Activated CD4-positive, alpha-beta T cell treated with anti-CD3 and anti-CD28 coated beads, Interleukin-2, amount 50 U/mL, for 24 hours (primary cell): ENCODE measurements around the gene MED15.
"Not testable (repeated sequence)": the region's sequence is repeated elsewhere in the genome, so short reads cannot be mapped to it uniquely, and the experiment has no call there.

Source experiments
- DNase-seq, 2 donors: peaks; one replicate each; pipeline ENCODE4 v3.0.0-alpha.2; 2020; ENCODE audit warnings: low read depth in 1 of 2, low spot score in 1 of 2

Gene MED15

DNA sequence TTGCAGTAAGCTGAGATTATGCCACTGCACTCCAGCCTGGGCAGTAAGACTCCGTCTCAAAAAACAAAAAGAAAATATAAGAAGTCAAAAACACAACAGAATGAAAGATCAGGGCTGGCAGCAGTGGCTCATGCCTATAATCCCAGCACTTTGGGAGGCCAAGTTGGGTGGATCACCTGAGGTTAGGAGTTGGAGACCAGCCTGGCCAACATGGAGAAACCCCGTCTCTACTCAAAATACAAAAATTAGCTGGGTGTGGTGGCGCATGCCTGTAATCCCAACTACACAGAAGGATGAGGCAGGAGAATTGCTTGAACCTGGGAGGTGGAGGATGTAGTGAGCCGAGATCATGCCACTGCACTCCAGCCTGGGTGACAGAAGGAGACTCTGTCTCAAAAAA, 87.1 kb downstream of the MED15 start:
- not testable (repeated sequence) for DNase-seq

DNA sequence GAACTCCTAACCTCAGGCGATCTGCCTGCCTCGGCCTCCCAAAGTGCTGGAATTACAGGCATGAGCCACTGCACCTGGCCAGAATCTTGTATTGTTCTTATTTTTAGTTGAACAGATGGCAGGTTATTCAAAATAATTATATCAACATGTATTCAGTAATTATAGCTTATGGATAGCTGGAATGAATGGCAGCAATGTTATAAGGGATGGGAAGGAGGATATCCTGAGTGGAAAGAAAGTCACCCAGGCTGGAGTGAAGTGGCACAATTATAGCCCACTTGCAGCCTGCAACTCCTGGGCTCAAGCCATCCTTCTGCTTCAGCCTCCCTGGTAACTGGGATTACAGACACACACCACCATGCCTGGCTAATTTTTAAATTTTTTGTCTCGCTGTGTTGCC, 88.1 kb downstream of the MED15 start:
- DNase-seq: no peak

DNA sequence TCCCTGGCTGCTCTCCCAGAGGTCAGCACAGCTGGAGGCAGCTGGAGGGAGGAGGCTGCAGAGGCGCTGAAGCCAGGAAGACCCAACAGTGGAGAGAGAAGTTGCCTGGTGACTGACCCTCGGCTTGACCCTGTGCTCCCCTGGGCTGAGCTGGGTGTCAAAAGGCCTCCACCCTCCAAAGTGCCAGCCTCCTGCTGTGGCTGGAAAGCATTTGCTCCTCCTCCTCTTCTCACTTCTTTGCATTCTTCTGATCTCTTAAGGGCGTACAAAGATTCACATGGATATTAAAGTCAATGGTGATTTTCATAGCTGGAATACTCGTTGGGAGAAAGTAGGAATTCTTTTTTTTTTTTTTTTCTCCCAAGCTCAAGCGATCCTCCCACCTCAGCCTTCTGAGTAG, 91.7 kb downstream of the MED15 start:
- DNase-seq: no peak

DNA sequence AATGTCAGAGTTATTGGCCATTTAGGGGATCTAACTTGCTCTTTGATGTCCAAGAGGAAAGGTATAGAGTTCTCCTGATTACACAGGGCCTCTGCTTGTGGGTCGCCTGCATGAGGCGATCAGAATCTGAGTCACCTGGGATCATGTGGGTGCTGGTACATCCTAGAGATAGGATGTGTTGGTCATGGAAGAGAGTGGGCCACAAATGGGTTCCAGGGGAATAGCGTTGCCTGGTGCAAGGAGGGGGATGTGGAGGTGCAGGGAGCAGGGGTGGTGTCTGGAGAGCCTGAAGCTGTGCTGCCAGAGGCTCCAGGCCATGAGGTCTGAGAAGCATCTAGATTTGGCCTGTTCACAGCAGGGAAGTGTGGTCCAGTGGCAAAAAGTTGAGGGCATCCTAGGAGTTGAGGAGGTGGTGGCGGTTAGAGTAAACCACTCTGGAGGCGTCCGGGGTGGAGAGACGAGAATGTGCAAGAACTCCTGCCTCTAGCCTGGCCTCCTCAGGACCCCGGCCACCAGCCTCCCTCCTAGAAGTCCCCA, 92.8 kb downstream of the MED15 start:
- no peak for DNase-seq

DNA sequence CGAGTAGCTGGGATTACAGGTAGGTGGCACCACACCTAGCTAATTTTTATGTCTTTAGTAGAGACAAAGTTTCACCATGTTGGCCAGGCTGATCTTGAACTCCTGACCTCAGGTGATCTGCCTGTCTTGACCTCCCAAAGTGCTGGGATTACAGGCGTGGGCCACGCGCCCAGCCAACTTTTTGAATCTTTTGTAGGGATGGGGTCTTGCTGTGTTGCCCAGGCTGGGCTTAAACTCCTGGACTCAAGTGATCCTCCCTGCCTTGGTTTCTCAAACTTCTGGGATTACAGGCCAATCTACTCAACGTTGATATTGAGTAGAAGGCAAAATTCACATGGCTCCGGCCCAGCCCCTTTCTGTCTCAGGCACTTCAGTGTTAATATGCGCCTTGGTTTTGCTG, 93.9 kb downstream of the MED15 start:
- DNase-seq: no peak

- DNase-seq: no peak
These were observed 95.3 kb downstream of the MED15 start for GRCh38 chr22:20602609-20603164.

DNA sequence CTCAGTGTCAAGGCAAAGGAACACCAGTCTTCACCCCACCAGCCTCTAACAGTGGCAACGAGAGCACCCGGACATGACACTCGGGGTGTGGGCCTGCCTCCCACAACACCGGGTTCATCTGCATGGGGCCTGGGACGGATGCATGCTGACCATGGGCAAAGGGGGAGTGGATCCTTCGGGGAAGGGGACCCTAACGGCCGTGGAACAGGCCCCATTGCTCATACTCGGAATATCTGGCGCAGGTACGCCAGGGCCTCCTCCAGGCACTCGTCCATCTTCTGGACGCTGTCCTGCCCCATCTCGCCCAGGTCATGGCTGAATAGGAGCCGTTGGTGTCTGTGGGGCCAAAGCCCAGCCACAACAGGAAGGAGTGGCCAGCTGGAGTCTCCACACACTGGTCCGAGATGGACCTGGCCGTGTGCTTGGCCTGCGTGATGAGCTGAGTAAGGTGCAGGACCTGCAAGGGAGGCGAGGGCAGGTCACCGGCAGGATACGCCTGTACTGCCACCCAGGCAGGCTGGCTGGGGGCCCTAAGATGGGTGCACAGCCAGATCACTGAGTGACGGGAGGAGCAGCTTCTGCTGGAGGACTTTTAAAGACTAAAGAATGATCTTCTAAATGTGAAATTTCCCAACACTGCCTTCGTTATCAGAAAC, 96.8 kb downstream of the MED15 start:
- no peak for DNase-seq

DNA sequence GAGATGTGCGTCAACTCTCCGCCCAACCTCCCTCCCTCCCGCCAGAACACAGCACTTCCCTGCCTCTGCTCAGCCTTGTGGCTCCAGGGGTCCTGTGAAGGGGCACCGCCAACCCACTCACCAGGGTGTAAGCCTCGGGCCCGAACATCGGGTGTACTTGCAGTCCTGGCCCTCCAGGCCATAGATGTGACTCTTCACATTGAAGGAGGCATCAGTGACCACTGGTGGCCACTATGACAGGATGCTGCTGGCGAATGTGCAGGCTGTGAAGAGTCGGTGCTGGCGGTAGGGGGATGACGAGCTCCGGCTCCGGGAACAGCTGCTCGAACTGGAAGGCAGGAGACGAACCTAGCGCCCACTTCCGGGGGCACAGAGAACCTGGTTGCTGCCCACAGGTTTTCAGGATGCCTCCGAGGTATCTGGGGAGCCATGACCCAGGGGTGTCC, 97.4 kb downstream of the MED15 start:
- DNase-seq: no peak

DNA sequence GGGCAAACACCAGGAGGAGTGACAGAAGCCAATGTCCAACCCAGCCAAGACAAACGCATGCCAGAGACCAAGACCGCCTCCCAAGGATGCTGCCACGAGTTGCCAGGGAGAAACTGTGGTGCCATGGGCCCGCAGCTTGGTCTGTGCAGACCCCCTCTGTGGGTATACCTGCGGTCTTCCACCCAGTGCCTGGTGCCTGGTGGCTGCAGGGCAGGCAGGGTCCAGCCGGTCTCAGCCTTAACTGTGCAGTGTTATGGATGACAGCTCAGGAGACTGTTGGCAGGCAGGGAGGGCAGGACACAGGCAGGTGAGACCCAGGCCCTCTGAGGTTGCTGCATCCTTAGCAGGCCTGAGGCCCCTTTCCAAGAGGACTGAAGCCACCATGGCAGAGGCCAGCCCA, 97.9 kb downstream of the MED15 start:
- DNase-seq: no peak

DNA sequence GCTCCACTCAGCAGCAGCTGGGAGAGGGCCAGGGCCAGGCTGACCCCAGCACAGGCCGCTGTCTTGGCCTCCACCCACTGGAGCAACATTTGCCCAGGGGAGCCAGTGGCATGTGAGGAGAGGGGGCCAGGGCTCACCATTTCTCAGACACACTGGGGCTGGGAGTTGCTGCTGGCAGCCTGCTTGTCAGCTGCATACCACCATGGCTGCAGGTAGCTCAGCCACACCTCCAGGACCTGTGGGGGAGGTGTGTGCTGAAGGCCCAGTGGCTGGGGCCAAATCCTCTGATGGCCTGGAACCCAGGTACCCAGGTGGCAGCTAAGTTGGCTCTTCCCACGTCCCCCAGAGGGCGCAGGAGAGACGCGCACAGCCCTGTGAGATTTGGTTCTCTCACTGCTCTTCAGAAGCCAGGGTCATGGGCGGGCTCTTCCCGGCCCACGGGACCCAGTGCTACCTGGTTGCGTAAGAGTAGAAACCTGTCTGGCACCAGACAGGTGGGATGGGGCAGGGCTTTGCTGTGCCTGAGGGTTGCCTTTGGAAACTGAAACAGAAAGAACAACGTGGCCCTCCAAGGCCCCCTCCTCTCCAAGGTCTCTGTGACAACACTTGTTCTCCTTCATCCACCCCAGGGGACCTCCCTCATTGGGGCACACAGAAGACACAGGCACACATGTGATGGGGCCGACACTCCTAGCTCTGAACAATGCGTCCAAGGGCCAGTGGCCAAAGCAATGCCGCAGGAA, 98.8 kb downstream of the MED15 start:
- DNase-seq: peak; percentile 24 to 51

- no peak for DNase-seq
These were observed 99.3 kb downstream of the MED15 start for GRCh38 chr22:20606784-20607128.

DNA sequence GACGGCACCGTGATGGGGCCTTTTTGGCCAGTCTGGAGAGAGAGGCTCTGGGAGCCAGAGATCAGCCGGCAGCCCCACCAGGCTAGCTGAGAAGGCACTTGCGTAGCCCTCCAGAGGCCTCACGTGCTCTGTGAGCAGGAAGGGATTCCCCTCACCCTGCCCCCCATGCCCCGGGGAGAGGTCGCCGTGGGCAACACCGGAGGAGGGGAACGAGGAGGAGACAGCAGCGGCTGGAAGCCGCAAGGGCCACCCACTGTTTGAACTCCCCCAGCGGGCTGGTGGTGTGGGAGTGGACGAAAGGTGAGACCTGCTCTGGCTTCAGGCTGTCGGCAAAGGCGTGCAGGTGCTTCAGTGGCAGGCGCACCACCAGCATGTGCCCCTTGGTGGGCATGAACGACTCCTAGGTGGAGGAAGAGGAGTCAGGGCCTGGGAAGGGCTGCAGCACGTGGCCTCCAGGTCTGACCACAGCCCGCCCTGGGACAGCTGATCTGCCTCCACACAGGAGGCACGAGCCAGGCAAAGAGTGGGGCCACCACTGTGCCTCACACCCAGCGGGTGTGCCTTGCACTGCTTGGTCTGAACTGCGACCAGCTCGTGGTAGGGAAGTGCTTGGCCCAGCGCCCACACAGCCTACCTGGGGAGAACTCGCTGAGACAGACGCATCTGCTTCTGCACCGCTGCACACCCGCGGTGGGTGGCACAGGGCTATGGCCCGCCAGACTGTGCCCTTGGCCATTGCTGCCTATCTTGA, 99.9 kb downstream of the MED15 start:
- DNase-seq: no peak

GRCh38 chr22:20610243-20610686, 102.9 kb downstream of the MED15 start:
- no peak for DNase-seq

GRCh38 chr22:20610757-20611156, 103.3 kb downstream of the MED15 start:
- DNase-seq: no peak

GRCh38 chr22:20611418-20611817, 104.0 kb downstream of the MED15 start:
- no peak for DNase-seq

DNA sequence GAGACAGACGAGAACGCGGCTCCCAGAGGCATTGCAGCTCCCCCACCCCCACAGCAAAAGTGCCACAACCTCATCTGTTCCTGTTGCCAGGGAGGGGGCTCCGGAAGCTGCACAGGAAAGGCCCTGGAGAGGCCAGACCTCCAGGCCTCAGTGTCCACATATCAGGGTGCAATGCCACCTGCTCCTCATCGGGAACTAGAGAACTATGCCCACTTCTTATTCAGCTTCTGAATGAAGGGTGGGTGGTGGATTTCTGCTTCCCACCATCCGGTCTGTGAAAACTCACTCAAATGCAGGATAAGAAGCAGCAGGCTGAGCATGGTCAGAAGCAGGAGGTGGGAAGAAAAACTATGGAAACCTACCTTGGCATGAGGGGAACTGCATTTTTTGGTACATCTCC, 105.9 kb downstream of the MED15 start:
- no peak for DNase-seq

- DNase-seq: no peak
These were observed 107.6 kb downstream of the MED15 start for GRCh38 chr22:20615021-20615420.

DNA sequence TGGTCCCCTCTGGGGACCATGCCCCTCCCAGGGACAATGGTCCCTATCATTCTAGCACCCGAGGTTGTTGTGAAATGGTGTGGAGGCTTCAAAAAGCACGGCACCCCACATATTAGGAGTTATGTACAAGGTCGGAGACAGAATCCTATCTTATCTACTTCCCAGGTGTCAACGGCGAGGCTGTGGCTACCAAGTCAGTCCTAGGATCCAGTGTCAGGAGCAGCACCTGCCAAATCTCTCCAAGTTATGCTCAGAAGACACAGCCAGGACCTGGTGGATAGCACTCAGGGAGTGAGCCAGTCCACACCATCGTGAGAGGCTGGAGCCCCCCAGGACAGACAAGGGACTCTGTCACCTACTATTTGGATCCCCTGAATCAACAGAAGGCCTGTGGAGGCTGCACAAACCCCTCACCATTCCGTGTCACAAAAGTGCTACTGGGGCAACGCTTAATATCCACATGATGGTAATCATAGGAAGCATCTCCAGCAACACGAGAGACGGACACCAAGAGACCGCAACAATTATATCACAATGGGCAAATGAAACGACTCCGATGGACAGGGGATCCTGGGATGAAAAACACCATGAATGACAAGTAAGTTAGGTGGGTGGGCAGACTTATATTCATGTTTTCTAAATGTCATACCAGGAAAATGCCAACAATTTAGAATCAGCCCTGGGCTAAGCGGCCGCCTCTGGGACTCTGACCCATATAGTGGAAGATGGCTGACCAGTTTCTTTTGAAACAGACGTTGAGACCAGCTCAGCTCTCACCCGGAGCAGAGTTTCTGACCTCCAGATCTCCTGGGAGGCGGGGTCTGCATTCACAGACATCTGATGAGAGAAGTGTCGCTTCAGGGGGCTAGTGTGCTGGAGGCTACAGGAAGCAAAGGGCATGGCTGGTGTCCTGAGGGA, 108.4 kb downstream of the MED15 start:
- DNase-seq: no peak

DNA sequence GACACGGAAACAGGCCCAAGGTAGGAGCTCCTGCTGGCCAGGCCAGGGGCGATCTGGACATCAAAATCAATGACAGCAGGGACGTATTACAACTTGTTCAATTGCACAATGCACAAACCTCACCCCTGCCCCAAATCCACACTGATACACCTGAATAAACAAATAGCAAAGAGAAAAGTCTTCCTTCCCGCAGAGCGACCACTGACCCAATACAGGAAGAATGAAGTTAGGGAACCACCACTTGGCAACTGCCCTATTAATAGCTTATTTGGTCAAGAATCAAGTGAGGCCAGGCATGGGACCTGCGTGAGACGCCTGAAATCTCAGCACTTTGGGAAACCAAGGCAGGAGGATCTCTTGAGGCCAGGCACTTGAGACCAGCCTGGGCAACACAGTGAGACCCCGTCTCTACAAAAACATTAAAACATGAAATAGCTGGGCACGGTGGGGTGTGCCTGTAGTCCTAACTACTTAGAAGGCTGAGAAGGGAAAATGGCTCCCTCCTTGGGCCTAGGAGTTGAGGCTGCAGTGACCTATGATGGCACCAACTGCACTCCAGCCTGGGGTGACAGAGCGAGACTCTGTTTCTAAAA, 109.1 kb downstream of the MED15 start:
- DNase-seq: no peak

- DNase-seq: no peak
These were observed 111.1 kb downstream of the MED15 start for GRCh38 chr22:20618488-20618887.
